NCI-H1092 (cell line): ENCODE results near the gene HPCAL4.
A peak's percentile ranks its signal among the peaks of the same experiment; 100 is the strongest.

Experiments used
- DNase-seq: peaks from one replicate; lab custom pipeline; 2025; lab: John Stamatoyannopoulos, UW

HPCAL4 gene

GRCh38 chr1:39701049-39701439, 9.8 kb upstream of the HPCAL4 start:
- peak; percentile 95 for DNase-seq

- DNase-seq, result no peak
Observed at GRCh38 chr1:39700348-39700747, 9.1 kb upstream of the HPCAL4 start.

- DNase-seq, result no peak
Observed at GRCh38 chr1:39699419-39699818, 8.2 kb upstream of the HPCAL4 start.

DNA sequence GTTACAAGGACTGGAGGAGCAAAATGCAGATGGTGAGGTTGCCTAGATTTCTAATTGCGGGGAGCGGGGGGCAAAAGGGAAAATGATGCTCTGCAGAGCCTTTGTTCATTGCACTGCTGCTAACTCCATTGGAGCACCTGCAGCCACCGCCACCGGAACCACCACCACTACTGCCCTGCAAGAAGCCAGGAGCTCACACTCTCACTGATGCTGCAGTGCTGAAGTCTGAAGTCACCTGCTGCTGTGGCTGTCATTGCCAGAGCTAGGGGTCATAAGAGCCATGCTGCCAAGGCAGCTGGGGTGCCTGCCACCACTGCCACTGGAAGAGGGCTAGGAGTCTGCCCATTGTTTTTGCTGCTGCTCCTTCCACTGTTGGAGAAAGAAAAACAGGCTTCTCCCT, 7.3 kb upstream of the HPCAL4 start:
- DNase-seq, result no peak

DNA sequence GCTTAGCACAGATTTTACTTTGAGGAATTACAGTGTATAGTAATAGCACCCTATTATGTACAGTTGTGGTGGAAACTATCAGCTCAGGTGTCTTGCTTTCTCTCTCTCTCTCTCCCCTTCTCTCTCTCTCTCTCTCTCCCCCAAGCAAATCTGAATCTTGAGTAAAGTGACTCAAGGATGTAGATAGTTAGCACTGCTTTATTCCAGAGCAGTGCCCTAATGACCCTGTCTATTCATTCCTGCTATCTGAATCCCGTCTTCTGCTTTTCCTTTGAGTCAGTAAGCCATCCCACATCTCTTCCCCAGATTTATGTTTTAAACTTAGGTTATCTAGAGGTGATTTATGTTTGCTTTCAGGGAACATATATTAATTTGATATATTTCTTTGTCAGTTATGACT, 5.2 kb upstream of the HPCAL4 start:
- no peak for DNase-seq

DNA sequence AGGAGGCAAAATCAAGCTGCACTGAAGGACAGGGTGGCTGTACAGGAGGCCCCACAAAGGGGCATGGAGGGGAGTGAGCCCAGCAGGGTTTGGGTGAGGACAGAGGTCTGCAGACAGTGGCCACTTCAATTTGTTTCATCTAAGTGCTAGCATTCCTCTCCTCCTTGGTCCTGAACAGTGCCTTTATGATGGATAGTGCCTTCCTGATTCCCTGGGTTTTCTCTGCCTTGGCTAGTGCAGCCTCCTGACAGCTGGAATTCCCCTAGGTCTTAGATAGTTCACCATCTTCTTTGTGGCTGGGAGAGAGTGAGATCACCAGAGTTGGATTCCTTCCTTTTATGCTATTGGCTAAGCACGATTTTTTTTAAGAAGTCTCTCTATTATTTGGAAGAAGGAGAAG, 3.8 kb upstream of the HPCAL4 start:
- DNase-seq, result no peak

GRCh38 chr1:39694026-39694425, 2.8 kb upstream of the HPCAL4 start:
- no peak for DNase-seq

GRCh38 chr1:39692152-39693074, 1.2 kb upstream of the HPCAL4 start:
- DNase-seq, result no peak

DNA sequence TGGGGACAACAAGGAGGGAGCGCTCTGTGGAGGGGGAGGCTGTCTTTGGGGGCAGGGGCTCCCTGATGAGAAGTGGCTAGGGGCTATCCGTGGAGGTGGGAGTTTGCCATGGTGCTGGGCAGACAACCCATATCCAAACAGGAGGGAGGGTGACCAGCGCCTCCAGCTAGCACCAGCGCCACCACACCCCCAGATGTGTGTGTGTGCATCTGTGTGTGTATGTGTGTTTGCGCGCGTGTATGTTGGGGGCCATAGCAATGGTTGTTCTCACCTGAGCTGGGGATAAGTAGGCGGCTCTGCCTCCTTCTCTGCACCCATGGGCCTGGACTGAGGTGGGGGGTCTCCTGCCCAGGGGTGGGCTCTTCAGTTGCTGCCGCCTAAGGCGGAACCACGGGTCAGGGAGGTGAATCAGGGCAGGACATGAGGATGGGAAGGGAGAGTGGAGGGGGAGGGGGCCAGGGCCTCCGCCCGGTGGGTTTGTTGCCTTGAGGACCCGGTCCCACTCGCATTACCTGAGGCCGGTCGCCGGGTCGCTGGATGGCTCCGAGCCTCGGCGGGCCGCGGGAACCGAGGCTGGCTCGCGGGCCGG, 345 bp downstream of the HPCAL4 start:
- no peak for DNase-seq

DNA sequence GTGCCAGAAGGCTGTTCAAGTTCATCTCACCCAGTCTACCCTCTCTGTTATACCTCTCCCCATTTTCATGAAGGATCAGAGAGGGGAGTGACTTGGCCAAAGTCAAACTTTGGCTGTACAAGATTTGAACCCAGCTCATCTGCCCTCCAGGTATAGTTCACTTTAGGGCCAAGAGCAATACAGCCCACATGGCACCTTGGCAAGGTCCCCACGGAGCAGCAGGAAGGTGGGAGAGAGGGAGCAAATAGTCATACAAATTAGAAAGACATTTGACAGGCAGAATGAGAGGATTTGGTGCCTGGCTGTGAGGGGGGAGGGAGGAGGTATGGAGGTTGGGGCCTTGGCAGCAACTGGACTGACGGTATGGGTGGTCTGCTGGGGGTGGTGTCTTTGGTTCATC, 1.0 kb downstream of the HPCAL4 start:
- no peak for DNase-seq

DNA sequence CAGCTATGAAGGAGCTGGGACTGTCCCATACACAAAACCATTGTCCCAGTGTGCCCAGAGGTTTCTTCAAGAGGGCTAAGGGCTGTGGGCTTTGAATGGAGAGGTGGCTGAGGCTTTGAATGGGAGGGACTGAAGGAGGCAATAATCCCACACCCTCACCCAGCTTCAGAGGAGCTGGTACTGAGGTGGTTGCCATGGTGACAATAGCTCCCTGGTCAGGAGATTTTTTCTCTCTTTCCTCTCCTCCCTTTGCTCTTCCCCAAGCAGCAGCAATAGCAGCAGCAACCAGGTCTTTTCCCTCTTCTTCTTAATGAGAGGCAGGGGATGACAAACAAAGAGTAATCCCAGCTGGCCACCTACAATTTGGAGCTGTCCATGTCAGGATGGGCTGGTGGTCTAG, 1.6 kb downstream of the HPCAL4 start:
- DNase-seq, result peak; percentile 85

- no peak for DNase-seq
Observed at GRCh38 chr1:39689214-39689613, 2.0 kb downstream of the HPCAL4 start.

DNA sequence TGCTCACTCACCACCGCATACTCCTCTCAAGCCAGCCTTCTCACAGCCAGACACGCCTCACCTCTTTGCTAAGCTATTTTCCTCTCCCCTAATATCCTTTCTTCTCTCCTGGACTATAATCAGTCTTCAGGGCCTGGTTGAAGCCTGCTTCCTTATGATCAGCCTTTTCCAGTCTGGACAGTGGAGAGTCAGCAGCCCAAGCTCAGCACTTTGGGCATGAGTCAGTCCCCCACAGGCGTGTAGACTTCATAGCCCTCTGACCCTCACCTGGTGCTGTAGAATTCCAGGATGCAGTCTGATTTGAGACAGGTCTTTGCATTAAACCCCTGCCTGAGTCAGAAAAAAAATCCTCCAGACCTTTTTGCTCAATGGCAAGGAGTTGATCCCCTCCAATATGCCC, 2.5 kb downstream of the HPCAL4 start:
- no peak for DNase-seq

- DNase-seq, result no peak
Observed at GRCh38 chr1:39687243-39687642, 4.0 kb downstream of the HPCAL4 start.

DNA sequence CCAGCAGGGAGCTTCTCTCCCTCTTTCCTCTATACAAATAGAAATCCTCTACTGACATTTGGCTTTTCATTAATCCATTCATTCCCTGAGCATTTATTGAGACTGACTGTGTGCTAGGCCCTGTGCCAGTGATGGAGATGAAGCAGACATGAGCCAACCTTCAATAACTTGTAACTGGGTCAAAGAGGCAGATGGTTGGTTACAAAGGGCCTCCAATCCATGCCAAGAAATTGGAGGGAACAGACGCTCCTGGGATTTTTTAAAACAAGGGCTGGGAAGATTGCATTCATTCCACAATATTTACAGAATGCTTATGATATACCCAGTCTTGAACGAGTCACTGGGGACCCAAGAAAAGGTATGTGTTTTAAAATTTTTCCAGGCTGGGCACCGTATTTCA, 6.2 kb downstream of the HPCAL4 start:
- DNase-seq, result no peak

DNA sequence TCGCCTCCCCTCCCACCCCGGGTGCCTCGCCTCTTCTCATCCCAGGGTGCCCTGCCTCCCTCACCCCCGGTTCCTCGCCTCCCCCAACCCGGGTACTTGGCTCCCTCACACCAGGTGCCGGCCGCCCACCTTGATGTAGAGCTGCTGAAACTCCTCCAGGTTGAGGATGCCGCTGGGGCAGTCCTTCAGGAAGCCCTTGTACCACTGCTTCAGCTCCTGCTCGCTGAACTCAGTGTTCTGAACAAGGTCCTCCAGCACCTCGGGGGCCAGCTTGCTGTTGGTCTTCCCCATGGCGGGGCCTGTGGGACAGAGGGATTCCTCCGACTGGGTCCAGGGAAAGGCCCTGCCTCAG, 6.9 kb downstream of the HPCAL4 start:
- no peak for DNase-seq

GRCh38 chr1:39683591-39684312, 7.5 kb downstream of the HPCAL4 start:
- no peak for DNase-seq

DNA sequence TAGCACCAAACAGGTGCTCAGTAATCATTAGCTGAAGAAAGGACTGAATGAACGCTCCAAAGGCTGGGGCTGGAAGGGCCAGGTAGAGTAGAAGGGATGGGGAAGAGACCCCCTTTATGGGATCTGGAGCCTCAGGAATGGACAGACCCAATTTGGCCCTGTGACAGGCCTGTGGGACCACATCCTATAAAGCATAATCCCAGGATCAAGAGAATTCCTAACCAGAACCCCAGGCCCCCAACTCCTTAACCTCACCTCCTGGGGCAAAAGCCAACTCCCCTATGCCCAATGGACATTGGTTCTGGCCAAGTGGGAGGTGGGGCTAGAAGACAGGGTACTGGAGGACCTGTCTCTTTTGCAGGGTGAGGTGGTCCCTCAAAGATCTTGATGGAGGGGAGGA, 9.2 kb downstream of the HPCAL4 start:
- no peak for DNase-seq

DNA sequence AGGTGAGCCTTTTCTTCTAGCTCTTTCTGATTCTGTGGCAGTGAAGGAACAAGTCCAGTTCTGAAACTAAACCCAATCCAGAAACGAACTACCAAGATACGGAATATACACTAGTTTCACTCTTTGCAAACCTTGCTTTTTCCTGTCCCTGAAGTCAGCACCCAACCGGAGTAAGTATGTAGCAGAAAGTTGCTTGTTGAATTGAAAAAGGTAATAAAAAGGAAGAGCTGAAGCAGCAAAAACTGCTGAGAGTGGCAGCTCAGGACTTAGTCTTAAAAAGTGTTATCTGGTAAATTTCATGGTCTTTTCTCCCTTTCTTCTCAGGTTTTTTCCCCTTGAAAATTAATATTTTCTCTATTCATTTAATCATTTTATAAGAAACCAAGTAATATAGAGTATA, 9.9 kb downstream of the HPCAL4 start:
- no peak for DNase-seq

DNA sequence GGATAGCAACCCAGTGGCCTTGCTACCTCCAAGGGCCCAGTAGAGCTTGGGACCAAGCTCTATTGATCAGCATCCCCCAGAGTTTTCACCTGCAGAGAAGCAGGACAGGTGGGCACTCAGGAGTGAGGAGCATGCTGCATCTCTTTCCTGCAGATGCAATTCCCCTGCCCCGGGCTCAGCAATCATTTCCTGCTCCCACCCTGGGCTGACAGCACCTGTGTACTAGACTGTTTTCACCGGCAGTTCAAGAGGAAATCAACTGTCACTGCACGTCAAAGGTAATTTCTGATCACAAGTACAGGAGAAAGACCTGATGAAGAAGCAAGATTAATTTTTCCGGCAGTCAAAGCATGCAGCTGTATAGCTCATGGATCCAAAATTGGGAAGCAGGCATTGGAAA, 10.5 kb downstream of the HPCAL4 start:
- no peak for DNase-seq

DNA sequence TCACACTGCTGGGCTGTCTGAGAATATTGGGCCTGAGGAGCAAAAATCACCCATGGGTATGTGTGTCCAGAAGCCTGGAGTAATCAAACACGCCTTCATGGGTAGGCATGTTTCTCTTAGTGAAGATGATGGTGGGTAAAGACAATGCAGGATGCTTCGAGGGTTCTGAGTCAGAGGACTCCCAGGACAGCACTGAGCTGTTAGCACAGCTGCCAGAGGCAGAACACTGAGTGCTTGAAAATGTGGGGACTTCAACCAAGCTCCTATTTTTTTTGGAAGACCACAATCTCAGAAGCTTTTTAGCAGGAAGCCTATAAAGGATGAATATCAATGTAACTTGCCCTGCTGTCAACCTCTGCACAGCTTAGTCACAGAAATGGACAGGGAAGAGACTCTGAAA, 11.4 kb downstream of the HPCAL4 start:
- no peak for DNase-seq

GRCh38 chr1:39678889-39679288, 12.3 kb downstream of the HPCAL4 start:
- DNase-seq, result no peak

DNA sequence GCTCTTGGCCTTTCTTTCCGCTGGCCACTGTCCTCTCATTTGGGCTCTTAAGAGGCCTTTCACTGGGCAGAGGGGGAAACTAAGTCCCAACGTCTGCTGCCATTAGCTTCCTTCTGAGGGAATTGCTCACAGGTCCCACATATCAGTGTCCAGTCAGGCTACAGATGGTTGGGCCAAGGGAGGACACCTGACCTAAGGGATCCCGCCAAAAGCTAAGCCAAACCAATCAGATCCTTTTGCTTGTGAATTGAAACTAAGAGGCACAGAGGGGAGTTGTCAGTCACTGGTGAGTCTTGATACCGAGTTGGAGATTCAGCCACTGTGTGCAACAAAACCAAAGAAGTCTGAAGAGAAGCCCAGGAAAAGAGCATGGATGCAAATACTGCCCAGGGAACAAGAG, 13.6 kb downstream of the HPCAL4 start:
- DNase-seq, result no peak
